HK-2 (cell line): Measurements from ENCODE around the gene CS.
"Not testable (repeated sequence)": the region's sequence is repeated elsewhere in the genome, so short reads cannot be mapped to it uniquely, and the experiment has no call there.

ENCODE experiments used
- DNase-seq: peaks from one replicate; pipeline ENCODE4 v3.0.0-alpha.2; 2018; ENCODE audit not compliant: unreplicated experiment

CS gene

GRCh38 chr12:56280849-56281248 lies 19.3 kb downstream of the CS start:
- no peak for DNase-seq

GRCh38 chr12:56278905-56279304 lies 21.2 kb downstream of the CS start:
- no peak for DNase-seq

GRCh38 chr12:56274299-56274698 lies 25.8 kb downstream of the CS start:
- no peak for DNase-seq

GRCh38 chr12:56272468-56272867 lies 27.7 kb downstream of the CS start:
- DNase-seq: not testable (repeated sequence)

GRCh38 chr12:56271031-56271430 lies 29.1 kb downstream of the CS start:
- DNase-seq: no peak

- DNase-seq: no peak
Measured at GRCh38 chr12:56267443-56268071, 32.6 kb downstream of the CS start.

- peak; percentile 85 for DNase-seq
Measured at GRCh38 chr12:56266693-56267442, 33.3 kb downstream of the CS start, which contains the start of gene COQ10A. COQ10A (plus strand) TSS chr12:56266942; CDS start chr12:56267119, 177 bp downstream.

GRCh38 chr12:56266068-56266692 lies 34.0 kb downstream of the CS start:
- DNase-seq: not testable (repeated sequence)

GRCh38 chr12:56262955-56263354 lies 37.2 kb downstream of the CS start:
- DNase-seq: not testable (repeated sequence)

- peak; percentile 71 for DNase-seq
Measured at GRCh38 chr12:56261503-56262232, 38.5 kb downstream of the CS start.

- no peak for DNase-seq
Measured at GRCh38 chr12:56260921-56261320, 39.2 kb downstream of the CS start.

- DNase-seq: no peak
Measured at GRCh38 chr12:56260380-56260779, 39.8 kb downstream of the CS start.

- DNase-seq: no peak
Measured at GRCh38 chr12:56258820-56259183, 41.3 kb downstream of the CS start.

- peak; percentile 76 for DNase-seq
Measured at GRCh38 chr12:56258068-56258819, 41.9 kb downstream of the CS start, which contains the start of gene ANKRD52. ANKRD52 (minus strand) TSS chr12:56258384; CDS start chr12:56258269, 115 bp downstream.

- peak; percentile 56 for DNase-seq
Measured at GRCh38 chr12:56257491-56258067, 42.6 kb downstream of the CS start.

GRCh38 chr12:56257071-56257470 lies 43.1 kb downstream of the CS start:
- DNase-seq: no peak

GRCh38 chr12:56256326-56256960 lies 43.7 kb downstream of the CS start:
- no peak for DNase-seq

- DNase-seq: no peak
Measured at GRCh38 chr12:56255671-56256070, 44.5 kb downstream of the CS start.

GRCh38 chr12:56253091-56253490 lies 47.0 kb downstream of the CS start:
- no peak for DNase-seq

GRCh38 chr12:56252649-56253048 lies 47.5 kb downstream of the CS start:
- DNase-seq: no peak

GRCh38 chr12:56248711-56249110 lies 51.4 kb downstream of the CS start:
- DNase-seq: no peak
